GM13976 (cell line): ENCODE results near the gene GPR183.

Experiments
- DNase-seq: peaks from one replicate; pipeline ENCODE4 v3.0.0; 2012; ENCODE audit warnings: low spot score
- in situ Hi-C: fragments of 300-500 bp; cut with MboI; formaldehyde crosslinking; loops from one replicate; pipeline ENCODE4 v1.12.0; 2022; ENCODE audit warnings: low sequenced_read_pairs, mixed read lengths, inconsistent platforms; ENCODE audit not compliant: unreplicated experiment
- TF ChIP-seq, protein P1 (sequence below): IDR thresholded peaks from 2 replicates; pipeline ENCODE4 v1.5.1; 2012; ENCODE audit warnings: borderline replicate concordance, mild to moderate bottlenecking; ENCODE audit not compliant: insufficient read depth; ENCODE audit errors: extremely low read depth, missing control alignments, control extremely low read depth

Gene GPR183

DNA sequence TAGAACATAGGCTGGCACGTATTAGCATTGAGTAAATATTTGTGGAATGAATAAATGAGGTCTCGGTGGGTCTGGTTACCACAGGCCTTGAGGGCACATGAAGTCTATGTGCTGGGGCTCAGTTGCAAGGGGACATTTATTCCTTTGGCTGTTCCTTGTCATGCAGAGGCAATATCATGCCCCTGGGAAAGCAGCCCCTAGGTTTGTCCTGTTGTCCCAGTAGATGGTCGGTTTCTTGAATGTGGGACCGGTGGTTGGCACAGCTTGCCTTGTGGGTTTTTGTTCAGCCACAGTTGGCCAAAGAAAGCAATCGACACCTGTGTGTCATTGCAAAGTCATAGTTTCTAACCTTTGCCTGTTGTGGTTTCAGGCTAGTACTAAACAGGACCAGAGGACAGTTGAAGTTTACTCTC is 24.7 kb upstream of the GPR183 start:
- TF ChIP-seq, protein P1, sequence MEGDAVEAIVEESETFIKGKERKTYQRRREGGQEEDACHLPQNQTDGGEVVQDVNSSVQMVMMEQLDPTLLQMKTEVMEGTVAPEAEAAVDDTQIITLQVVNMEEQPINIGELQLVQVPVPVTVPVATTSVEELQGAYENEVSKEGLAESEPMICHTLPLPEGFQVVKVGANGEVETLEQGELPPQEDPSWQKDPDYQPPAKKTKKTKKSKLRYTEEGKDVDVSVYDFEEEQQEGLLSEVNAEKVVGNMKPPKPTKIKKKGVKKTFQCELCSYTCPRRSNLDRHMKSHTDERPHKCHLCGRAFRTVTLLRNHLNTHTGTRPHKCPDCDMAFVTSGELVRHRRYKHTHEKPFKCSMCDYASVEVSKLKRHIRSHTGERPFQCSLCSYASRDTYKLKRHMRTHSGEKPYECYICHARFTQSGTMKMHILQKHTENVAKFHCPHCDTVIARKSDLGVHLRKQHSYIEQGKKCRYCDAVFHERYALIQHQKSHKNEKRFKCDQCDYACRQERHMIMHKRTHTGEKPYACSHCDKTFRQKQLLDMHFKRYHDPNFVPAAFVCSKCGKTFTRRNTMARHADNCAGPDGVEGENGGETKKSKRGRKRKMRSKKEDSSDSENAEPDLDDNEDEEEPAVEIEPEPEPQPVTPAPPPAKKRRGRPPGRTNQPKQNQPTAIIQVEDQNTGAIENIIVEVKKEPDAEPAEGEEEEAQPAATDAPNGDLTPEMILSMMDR = no peak
- in situ Hi-C loops = no loop called here
- DNase-seq = no peak

DNA sequence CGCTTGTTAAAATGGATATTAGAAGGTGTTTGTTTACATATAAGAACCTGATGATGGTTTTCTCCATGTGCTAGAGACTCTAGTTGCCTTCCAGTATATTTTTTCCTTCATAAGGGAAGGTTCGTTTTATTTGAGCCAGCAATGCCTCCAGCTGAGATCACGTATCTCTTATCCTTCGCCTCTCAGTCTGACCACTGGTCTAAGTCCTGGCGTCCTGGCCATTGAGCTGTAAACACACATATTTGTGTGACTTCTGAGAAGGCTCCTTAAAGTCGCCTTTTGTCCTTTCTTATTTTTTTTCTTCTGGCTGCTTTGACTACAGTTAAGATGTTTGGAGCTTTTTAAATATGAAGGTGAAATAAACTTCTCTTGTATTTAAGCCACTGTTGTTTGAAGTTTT is 23.7 kb upstream of the GPR183 start:
- in situ Hi-C loops = no loop called here
- TF ChIP-seq, protein P1 = no peak

DNA sequence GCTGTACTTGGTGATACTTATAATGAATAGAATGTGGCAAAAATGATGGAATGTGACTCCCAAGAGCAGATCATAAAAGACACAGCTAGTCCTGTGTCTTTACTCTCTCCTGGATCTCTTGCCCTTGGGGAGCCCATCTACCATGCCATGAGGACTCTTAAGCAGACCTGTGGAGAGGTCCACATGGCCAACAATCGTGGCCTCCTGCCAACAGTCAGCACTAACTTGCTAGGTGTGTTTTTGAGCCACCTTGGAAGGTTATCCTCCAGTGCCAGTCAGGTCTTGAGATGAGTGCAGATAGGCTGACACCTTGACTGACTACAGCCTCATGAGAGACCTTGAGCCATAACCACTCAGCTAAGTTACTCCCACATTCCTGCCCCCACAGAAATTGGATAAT is 22.3 kb upstream of the GPR183 start:
- TF ChIP-seq, protein P1 = no peak
- no peak for DNase-seq
- in situ Hi-C loops = no loop called here

More for the DNA sequence above, 23.7 kb upstream of the GPR183 start:
- no peak for DNase-seq

DNA sequence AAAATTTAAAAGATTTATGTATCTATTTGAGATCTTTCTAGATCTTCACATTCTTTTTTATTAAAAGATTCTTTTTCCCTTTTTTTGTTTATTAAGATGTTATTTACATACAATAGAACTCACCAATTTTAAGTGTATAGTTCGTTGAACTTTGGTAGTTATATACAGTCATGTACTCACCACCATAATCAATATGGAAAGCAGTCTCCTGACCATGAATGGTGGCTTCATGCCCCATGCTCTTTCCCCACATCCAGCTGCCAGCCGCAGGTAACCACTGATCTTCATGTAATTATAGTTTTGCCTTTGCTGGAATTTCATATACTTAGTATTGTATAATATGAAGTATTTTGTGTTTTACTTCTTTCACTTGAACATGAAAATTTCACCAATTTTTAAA is 20.6 kb upstream of the GPR183 start:
- no peak for DNase-seq
- in situ Hi-C loops = no loop called here
- TF ChIP-seq, protein P1 = no peak

DNA sequence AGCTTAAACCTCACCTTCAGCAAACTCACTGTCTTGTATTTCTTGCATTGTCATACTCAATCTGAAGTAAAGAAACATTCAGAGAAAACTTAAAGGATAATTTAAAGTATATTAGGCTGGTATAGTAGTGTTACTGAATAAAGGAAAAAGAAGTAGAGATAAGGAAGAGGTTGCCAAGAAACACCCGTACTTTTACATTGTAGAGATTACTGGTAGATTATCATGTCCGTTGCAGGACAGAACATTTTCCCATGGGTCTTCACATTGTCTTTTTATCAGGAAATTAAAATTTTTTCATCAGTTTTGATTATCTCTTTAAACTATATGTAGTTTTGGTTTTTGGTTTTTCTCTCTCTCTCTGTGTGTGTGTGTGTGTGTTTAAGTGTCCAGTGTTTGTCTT is 19.9 kb upstream of the GPR183 start:
- DNase-seq = no peak
- TF ChIP-seq, protein P1 = no peak
- in situ Hi-C loops = no loop called here

DNA sequence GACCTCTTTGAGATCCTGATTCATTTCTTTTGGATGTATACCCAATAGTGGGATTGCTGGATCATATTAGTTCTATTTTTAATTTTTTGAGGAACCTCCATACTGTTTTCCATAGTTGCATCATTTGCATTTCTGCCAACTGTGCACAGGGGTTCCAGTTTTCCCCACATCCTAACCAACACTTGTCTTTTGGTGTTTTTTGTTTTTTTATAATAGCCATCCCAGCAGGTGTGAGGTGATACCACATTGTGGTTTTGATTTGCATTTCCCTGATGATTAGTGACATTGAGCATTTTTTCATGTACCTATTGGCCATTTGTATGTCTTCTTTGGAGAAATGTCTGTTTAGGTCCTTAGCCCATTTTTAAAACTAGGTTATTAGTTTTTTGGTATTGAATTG is 18.8 kb upstream of the GPR183 start:
- in situ Hi-C loops = no loop called here
- TF ChIP-seq, protein P1 = no peak

DNA sequence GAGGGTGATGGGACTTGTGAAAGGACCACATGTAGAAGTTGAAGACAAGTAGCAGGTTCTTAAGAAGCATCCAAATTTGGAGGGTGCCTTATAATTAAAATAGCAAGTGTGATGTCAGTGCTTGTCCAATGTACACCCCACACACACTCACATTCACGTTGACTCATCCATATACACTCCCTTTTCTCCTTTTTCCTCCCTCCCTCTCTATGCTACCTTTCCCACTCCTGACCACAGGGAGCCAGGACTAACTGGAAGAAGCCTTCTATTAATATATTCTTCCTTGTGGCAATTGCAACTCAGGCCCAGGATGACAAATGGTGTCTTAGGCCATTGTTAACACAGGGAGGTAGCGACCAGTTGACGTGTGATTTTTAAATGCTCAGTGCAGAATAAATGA is 16.3 kb upstream of the GPR183 start:
- TF ChIP-seq, protein P1 = no peak
- in situ Hi-C loops = no loop called here
- DNase-seq = no peak

More for the DNA sequence above, 18.8 kb upstream of the GPR183 start:
- no peak for DNase-seq
